Endodermal cell (in vitro differentiated cells): ENCODE data around the gene VPS16. TPM values are rescaled to one million over a fixed set of nuclear protein-coding genes. Genes with fewer than 3 reads are reported as not detected.

Experiments
- DNase-seq: peaks from one replicate; pipeline ENCODE4 v3.0.0-alpha.2; 2017
- H3K27ac ChIP-seq: 2 replicates; pipeline ENCODE4 v1.5.1; 2013; ENCODE audit warnings: mild to moderate bottlenecking, low read depth, low read length, moderate library complexity
- H3K27me3 ChIP-seq: 2 replicates; pipeline ENCODE4 v1.6.1; 2013; ENCODE audit warnings: mild to moderate bottlenecking, low read length, moderate library complexity; ENCODE audit not compliant: insufficient read depth, control insufficient read depth, poor library complexity, severe bottlenecking
- H3K36me3 ChIP-seq: 2 replicates; pipeline ENCODE4 v1.7.0; 2013; ENCODE audit warnings: mild to moderate bottlenecking, low read length, moderate library complexity; ENCODE audit not compliant: control insufficient read depth, insufficient read depth
- H3K4me1 ChIP-seq: one replicate; pipeline ENCODE4 v1.7.0; 2013; ENCODE audit warnings: low read length; ENCODE audit not compliant: control insufficient read depth, insufficient read depth
- H3K4me3 ChIP-seq: 2 replicates; pipeline ENCODE4 v1.5.1; 2013; ENCODE audit warnings: mild to moderate bottlenecking, low read length, moderate library complexity
- H3K9ac ChIP-seq: 2 replicates; pipeline ENCODE4 v1.6.1; 2013; ENCODE audit warnings: mild to moderate bottlenecking, low read length, moderate library complexity; ENCODE audit not compliant: poor library complexity, severe bottlenecking; ENCODE audit errors: extremely low read depth
- H3K9me3 ChIP-seq: 2 replicates; pipeline ENCODE4 v1.6.1; 2013; ENCODE audit warnings: mild to moderate bottlenecking, low read length, moderate library complexity; ENCODE audit not compliant: control insufficient read depth
- H3K27ac Mint-ChIP-seq: 2 replicates; pipeline ENCODE4 v1.8.0; 2020; ENCODE audit warnings: mixed read lengths
- H3K27me3 Mint-ChIP-seq: 2 replicates; pipeline ENCODE4 v1.8.0; 2021; ENCODE audit warnings: mild to moderate bottlenecking, mixed read lengths; ENCODE audit not compliant: insufficient read depth
- H3K36me3 Mint-ChIP-seq: 2 replicates; pipeline ENCODE4 v1.8.0; 2020; ENCODE audit warnings: low read depth, mixed read lengths
- H3K4me1 Mint-ChIP-seq: 2 replicates; pipeline ENCODE4 v1.8.0; 2020; ENCODE audit warnings: mixed read lengths
- H3K4me3 Mint-ChIP-seq: 2 replicates; pipeline ENCODE4 v1.8.0; 2020; ENCODE audit warnings: mild to moderate bottlenecking, moderate library complexity, mixed read lengths
- H3K9me3 Mint-ChIP-seq: 2 replicates; pipeline ENCODE4 v1.8.0; 2020; ENCODE audit warnings: mild to moderate bottlenecking, mixed read lengths
- CTCF ChIP-seq: fragments of 200-600 bp; sonication (generic); conservative IDR thresholded peaks from 2 replicates; pipeline ENCODE4 v1.5.0; 2021; ENCODE audit warnings: antibody characterized with exemption, mild to moderate bottlenecking
- WGBS, 2 experiments: methylation state at CpG; one replicate each; pipeline versions ENCODE4 v1.1.5 to v1.1.7; 2013; ENCODE audit warnings: missing lambda C conversion rate in 2 of 2, mixed read lengths in 1 of 2; ENCODE audit not compliant: insufficient coverage in 1 of 2, insufficient read length in 1 of 2; 5-methylcytosine and 5-hydroxymethylcytosine counted together
- total RNA-seq, 2 donors: library from RNA; stranded (reverse); fragmentation: NEBNext Ultra II Directional in 1 of 2; extraction: Animal tissue kit (Norgen Biotek cat#: 25700) in 1 of 2; gene quantifications; 2 replicates in 1 of 2; 3 replicates in 1 of 2; pipeline ENCODE4 v1.2.1, GENCODE V29; 2021

VPS16 gene
- total RNA-seq, 2 donors from 2014 or later: 36.8 to 37.5 TPM

- Mint-ChIP-seq H3K9me3 (peaks cover 22% of the 10 kb centered on the region), H3K27ac (no peak overlapping the region), H3K36me3 (peaks cover 33% of the 10 kb centered on the region), H3K4me1 (no peaks in the 10 kb centered on the region), H3K27me3 (no peaks in the 10 kb centered on the region), H3K4me3 (no peak overlapping the region)
- H3K9ac ChIP-seq: no peak overlapping the region
- peaks cover 12% of the 10 kb centered on the region for H3K9me3 ChIP-seq
- WGBS, 2 experiments: 90 to 97% methylated on average over 10 to 11 of the region's 11 CpGs
- no peak overlapping the region for H3K27ac ChIP-seq
- no peaks in the 10 kb centered on the region for H3K36me3 ChIP-seq
- H3K4me1 ChIP-seq: no peaks in the 10 kb centered on the region
- H3K4me3 ChIP-seq: no peak overlapping the region
- no peak for TF ChIP-seq CTCF
- no peak for DNase-seq
- H3K27me3 ChIP-seq: no peaks in the 10 kb centered on the region
These were observed 60.5 kb downstream of the VPS16 start for GRCh38 chr20:2900845-2901592.

GRCh38 chr20:2902291-2902690 is 61.7 kb downstream of the VPS16 start:
- no peak overlapping the region for H3K27ac ChIP-seq
- H3K9me3 ChIP-seq: peaks cover 12% of the 10 kb centered on the region
- H3K9ac ChIP-seq: no peak overlapping the region
- Mint-ChIP-seq H3K27ac (no peak overlapping the region), H3K4me1 (no peaks in the 10 kb centered on the region), H3K4me3 (no peak overlapping the region), H3K9me3 (peaks cover 22% of the 10 kb centered on the region), H3K36me3 (peaks cover 25% of the 10 kb centered on the region), H3K27me3 (no peaks in the 10 kb centered on the region)
- H3K4me1 ChIP-seq: no peaks in the 10 kb centered on the region
- H3K36me3 ChIP-seq: no peaks in the 10 kb centered on the region
- no peaks in the 10 kb centered on the region for H3K27me3 ChIP-seq
- WGBS, 2 experiments: 54 to 71% methylated on average over 1 of the region's 1 CpG
- H3K4me3 ChIP-seq: no peak overlapping the region
- DNase-seq: no peak
- TF ChIP-seq CTCF: no peak

- no peak overlapping the region for H3K4me3 Mint-ChIP-seq
- no peak for TF ChIP-seq CTCF
- no peaks in the 10 kb centered on the region for H3K27me3 Mint-ChIP-seq
- peaks cover 23% of the 10 kb centered on the region for H3K36me3 Mint-ChIP-seq
- H3K9me3 Mint-ChIP-seq: peaks cover 22% of the 10 kb centered on the region
- Histone ChIP-seq H3K4me1 (no peaks in the 10 kb centered on the region), H3K27me3 (no peaks in the 10 kb centered on the region), H3K4me3 (no peak overlapping the region), H3K9ac (no peak overlapping the region), H3K9me3 (peaks cover 12% of the 10 kb centered on the region), H3K36me3 (no peaks in the 10 kb centered on the region), H3K27ac (no peak overlapping the region)
- no peak for DNase-seq
- WGBS, 2 experiments: 99 to 100% methylated on average over 2 to 3 of the region's 3 CpGs
- H3K27ac Mint-ChIP-seq: no peak overlapping the region
- no peaks in the 10 kb centered on the region for H3K4me1 Mint-ChIP-seq
These were observed 62.3 kb downstream of the VPS16 start for GRCh38 chr20:2902818-2903217.
